Measurements from ENCODE around the gene SMIM21. TPM values are rescaled to one million over a fixed set of nuclear protein-coding genes. Genes with fewer than 3 reads are reported as not detected.

Gene SMIM21
- not detected in 5 replicates for total RNA-seq (2022; extraction: Qiagen RNA extraction; ENCODE audit: low read depth)

DNA sequence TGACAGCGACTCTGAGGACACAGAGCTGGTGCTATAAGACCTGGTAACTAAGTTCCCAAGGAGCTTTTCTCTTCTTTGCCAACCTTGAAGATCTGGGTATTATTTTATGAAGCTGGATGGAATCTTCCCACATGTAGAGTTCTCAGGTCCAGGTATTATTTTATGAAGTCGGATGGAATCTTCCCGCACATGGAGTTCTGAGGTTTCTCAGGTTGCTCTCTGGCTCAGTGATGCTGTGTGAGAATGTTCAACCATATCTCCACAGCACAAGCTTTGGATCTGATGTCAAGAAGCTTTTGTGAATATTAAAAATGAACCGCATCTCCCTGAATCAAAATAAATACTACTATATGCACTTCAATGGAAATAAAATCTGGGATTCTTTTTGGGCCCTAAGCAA, at the start of gene SMIM21:
SMIM21 (minus strand) TSS at position 101 of the 400 bp plus-strand sequence. CDS start 140 bp downstream, outside the sequence.

Other genes with a start within 250 kb of the SMIM21 start
- 11.9 to 18.3 TPM (median 13.8 TPM) in 5 replicates for gene PTGR3, start 218.6 kb downstream of the SMIM21 start, total RNA-seq (2022; extraction: Qiagen RNA extraction; ENCODE audit: low read depth)
- gene TSHZ1, start 216.9 kb downstream of the SMIM21 start, total RNA-seq (2022; extraction: Qiagen RNA extraction; ENCODE audit: low read depth): 4.7 to 6.9 TPM (median 6.2 TPM) in 5 replicates